Right hindlimb (tissue), 1 donor: Measurements from ENCODE around the gene TSPYL4.
A peak's percentile ranks its signal among the peaks of the same experiment; 100 is the strongest.

Source experiments
- DNase-seq: peaks from one replicate; pipeline ENCODE4 v3.0.0-alpha.2; 2018

The TSPYL4 gene

DNA sequence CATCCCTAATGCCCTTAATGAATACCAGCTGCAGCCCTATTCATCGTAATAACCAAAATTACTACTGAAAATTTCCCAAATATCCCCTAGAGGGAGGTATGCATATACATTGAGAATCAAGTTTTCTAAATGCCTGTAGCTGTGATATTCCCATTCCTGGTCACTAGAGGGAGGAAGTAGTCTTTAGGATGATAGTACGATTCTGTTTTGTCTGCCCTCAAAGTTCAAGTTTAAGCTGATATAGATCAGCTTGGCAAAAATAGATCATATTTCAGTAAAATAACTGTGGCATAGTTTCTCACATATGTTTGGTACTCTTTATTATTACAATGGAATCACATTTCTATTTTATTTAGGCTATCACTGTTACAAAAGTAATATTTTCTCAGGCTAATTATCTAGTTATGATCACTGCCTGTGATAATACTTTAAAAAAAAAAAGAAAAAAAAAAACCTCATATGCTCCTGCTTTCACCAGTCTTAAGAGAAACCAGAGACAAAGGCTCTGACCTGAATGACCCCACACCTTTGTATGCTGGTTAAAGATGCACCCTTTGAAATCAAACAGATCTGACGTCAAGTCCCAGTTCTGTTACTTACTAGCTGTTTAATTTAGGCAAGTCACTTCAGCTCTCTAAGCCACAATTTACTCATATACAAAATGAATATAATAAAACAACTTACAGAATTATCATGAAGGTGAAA, 14.9 kb upstream of the TSPYL4 start:
- no peak for DNase-seq

DNA sequence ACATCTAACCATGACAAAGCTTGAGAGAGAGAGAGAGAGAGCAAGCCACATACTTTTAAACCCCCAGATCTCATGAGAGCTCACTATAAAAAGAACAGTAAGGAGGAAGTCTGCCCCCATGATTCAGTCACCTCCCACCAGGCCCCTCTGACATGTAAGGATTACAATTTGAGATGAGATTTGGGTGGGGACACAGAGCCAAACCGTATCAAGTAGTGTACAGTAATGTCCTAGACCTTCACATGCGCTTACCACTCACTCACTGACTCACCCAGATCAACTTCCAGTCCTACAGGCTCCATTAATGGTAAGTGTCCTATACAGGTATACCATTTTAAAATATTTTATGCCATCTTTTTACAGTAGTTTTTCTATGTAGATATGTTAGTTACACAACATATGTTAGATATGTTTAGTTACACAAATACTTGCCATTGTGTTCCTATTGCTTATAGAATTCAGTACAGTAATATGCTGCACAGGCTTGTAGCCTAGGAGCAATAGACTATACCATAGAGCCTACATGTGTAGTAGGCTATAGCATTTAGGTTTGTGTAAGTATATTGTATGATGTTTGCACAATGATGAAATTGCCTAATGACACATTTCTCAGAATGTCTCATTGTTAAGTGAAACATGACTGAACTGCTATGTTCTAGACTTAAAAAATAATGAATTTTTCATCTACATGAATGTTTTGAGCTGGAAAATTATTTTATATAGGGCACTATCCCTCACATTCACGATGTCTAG, 14.1 kb upstream of the TSPYL4 start:
- DNase-seq = no peak

- no peak for DNase-seq
These were observed 12.9 kb upstream of the TSPYL4 start for GRCh38 chr6:116266803-116267202.

DNA sequence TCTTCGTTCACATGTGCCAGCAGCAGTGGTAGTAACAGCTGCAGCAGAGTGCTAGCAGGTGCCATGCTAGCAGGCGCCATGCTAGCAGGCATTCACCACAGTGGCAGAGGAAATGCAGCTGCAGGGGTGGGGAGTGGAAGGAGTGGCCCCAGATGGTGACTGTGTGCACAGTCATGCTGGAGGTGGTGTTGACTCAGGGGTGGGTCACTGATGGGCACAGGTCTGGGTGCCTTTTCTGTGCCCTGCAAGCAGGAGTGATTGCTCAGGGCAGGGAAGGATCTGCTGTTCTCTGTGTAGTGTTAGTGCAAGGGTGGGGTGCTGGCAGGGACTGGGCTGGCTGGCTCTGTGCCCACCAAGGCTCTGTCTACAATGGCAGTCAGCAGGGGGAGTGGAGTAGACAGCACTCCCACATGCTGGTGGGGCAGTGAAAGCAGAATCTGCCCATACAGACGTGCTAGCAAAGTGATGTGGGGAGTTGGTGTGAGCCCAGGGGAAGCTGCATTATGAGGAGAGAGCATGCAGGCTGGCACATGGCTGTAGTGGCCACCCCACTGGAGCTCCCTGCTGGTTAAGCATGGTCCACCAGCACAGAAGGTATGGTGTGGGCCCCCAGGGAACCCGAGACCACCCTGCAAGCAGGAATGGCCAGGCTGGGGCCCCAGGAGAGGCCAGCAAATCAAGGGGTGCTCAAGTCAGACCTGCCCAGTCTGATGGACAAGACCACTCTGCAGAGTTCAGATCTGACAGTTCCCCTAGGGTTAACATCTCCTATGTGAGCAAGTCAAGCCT, 11.4 kb upstream of the TSPYL4 start:
- no peak for DNase-seq

DNA sequence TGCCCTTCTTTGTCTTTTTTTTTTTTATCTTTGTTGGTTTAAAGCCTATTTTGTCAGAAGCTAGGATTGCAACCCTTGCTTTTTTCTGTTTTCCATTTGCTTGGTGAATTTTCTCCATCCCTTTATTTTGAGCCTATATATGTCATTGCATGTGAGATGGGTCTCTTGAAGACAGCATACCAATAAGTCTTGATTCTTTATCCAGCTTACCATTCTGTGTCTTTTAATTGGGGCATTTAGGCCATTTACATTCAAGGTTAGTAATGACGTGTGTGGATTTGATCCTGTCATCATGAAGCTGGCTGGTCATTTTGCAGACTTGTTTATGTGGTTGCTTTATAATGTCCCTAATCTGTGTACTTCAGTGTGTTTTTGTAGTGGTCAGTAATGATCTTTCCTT, 9.5 kb upstream of the TSPYL4 start:
- no peak for DNase-seq

GRCh38 chr6:116258520-116258919, 4.6 kb upstream of the TSPYL4 start:
- DNase-seq = no peak

DNA sequence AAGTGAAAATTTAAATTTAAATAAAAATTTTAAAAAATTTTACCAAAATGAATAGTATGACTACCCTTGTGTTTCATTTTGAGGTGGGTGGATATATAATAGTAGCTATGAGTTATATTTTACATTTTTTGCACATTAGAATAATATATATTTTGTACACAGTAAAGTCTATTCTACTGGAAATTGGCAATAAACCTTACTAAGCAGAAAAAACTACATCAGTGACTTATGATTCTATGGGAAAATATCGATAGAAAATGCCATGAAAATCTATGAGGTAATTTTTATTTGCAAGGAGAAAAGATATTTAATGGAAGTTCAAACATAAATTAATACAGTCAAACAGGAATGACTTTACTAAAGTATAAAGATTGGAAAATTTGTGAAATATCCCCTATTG, 2.8 kb upstream of the TSPYL4 start:
- DNase-seq = no peak

DNA sequence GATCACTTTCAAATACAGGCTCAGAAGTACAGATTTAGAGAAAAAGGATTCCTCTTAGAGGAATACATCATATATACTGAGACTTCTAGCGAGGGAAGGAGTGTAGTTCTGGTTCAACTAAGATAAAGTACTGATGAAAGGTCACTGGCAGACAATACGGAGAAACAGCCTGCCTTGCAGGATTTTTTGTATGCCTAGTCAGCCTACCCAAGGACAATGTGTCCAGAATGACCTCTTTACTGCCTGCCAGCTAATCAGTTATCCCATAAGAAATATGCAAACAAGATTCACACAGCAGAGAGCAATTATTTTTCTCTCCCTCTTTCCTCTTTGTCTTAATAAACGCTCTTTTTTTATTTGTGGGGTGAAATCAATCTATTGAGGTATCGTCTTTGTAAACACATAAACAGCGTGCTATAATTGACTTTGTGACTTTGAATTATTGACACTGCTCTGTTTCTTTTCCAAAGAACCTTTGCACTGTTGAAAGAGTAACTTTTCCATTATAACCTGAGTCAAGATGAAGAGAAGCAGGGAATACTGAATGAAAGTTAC, 1.4 kb upstream of the TSPYL4 start:
- no peak for DNase-seq

DNA sequence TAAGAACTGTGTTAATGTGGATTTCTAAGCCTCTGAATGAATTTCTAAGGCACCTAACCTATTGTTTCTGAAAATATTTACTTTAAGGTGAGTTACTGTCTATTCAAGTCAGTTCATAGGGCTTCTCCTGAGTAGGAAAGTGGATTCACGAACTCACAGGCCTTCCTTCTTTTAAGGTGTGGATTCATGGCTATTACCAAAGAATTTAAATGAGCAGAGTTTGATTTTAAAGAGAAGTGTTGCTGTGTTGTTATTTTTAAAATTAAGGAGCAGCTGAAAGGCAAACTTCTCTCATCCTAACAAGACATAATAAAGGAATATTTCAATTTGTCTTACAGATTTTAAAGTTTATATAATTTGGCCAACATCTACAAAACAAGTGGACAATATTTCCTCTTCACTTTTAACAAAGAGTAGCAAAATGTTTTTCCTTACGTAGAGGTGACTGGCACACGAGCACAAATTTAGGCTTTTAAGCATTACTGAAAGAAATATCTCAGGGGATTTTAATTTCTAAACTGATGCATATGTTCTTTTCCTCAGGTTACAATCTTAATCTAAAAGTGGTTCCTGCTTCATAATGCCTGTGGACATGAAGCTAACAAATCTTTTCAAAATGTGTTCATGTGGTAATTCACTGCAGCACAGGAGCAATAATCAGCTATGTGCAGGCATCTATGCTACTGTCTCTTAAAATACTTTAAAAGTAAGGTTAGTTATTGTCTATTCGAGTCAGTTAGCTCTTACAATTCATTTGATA, 602 bp upstream of the TSPYL4 start:
- no peak for DNase-seq

DNA sequence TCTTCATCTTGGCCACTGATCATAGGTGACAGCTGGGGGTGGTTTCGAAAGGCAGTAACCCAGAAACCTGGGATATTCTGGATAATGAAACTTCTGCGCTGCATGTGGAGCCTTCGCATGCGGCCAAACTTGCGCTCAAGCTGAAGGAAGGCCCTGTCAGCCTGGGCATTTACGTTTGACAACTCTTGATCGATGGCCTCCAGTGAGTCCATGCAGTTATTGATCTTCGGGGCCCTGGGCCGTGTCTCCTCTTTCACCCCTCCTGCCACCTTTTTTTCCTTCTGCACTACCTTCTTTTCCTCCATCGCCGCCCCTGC, 729 bp downstream of the TSPYL4 start:
- DNase-seq = no peak

GRCh38 chr6:116251568-116252384, 2.1 kb downstream of the TSPYL4 start:
- DNase-seq = no peak

GRCh38 chr6:116248577-116248976, 5.3 kb downstream of the TSPYL4 start:
- DNase-seq = no peak

- no peak for DNase-seq
These were observed 6.6 kb downstream of the TSPYL4 start for GRCh38 chr6:116247285-116247684.

DNA sequence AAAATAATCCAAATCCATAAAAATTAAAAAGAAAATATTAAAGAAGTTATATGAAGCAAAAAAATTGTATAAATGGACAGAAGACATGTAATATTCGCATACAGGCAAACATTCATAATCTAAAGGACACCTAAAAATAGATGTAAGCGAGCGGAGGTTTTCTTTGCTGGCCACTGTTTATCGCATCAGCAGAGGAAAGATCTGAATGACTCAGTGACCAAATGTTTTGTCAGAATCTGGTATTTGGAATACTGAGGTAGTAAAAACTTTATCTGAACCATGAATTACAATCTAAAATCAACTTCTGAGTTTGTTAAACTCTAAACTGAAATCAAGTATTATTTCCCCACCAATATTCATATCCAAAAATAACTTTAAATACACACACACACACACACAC, 7.8 kb downstream of the TSPYL4 start:
- DNase-seq = no peak

DNA sequence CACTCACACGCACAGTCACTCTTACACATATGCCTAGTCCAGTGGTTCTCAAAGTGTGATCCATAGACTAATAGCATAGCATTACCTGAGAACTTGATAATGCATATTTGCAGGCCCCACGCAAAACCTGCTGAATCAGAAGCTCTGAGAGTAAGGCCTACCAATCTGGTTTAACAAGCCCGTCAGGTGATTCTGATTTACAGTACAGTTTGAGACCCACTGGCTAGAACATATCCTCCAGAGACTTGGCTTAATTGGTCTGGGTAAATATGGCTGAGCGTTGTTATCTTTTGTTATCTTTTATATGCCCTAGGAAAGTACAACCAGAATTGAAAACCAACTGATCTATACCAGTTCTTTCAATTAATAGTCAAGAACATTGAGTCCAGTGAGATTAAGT, 9.6 kb downstream of the TSPYL4 start:
- no peak for DNase-seq

- no peak for DNase-seq
These were observed 14.0 kb downstream of the TSPYL4 start for GRCh38 chr6:116239856-116240255.

DNA sequence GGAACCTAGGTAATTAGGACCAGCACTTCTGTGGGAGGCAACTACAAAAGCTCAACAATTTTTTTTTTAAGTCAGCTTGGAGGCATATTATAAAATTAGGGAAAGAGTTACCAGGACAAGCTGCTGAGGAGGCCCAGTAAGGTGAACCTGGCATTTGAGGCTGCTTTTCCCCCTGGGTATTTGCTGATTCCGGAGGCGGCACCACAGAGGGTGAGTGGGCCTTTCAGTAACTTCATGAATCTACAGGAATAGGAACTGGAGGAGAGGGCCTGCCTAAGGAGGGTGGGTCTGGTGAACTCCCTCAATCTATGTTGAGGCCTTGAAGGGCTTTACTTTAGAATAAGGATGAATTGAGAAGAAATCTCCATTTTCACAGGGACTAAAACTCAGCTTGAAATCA, 14.6 kb downstream of the TSPYL4 start:
- no peak for DNase-seq

GRCh38 chr6:116238083-116238482, 15.8 kb downstream of the TSPYL4 start:
- no peak for DNase-seq

- no peak for DNase-seq
These were observed 19.2 kb downstream of the TSPYL4 start for GRCh38 chr6:116234689-116235088.

GRCh38 chr6:116229287-116229913, 24.5 kb downstream of the TSPYL4 start:
- DNase-seq = peak; percentile 94

DNA sequence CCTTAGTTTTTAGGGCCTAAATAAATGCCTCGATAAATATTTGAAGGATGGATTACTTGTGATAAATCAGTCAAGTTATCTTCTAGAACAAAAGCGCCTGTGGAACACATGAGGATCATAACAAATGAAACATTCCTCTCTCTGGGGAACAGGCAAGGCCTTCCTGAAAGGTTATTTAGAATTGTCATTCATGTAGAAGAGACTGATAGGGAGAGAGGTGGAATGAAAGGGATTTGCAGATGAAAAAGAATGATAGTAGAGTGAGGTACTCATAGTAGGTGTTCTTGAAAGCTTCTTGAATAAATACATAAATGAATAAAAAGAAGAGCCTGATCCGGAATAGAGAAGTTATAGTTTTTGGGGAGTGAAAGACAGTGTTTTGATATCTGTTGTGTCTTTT, 30.5 kb downstream of the TSPYL4 start:
- DNase-seq = no peak

DNA sequence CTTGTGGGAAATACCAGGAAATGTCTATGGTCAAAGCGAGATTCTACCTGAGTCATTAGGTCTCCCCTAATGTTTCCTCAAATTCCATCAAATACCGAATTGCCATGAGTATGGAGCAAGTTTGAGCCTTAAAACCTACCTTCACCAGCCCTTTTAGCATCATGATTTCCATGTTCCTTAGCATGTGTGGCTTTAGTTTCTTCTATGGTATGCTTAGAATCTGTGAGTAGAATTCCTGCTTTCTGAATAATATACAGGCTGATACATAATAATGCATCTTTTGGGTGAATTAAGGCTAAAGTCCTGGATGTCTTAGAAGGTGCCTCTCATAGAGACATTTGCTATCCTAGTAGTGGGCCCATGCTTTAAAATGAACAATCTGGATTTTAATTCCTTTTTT, 32.0 kb downstream of the TSPYL4 start:
- no peak for DNase-seq
